IPS-NIHi11 (cell line): Measurements from ENCODE around the gene GKN1.

Source experiments
- DNase-seq: peaks from one replicate; pipeline ENCODE4 v3.0.0; 2012; ENCODE audit warnings: mixed read lengths, low spot score

GKN1 gene

GRCh38 chr2:69007603-69008002, 33.2 kb downstream of the GKN1 start:
- DNase-seq, result no peak

GRCh38 chr2:69010437-69011194, 36.2 kb downstream of the GKN1 start:
- DNase-seq, result no peak

- DNase-seq, result no peak
Observed at GRCh38 chr2:69011611-69012157, 37.2 kb downstream of the GKN1 start.

- peak; percentile 60 for DNase-seq
Observed at GRCh38 chr2:69012310-69013141, 38.1 kb downstream of the GKN1 start.

- DNase-seq, result peak; percentile 86
Observed at GRCh38 chr2:69013142-69013839, 38.9 kb downstream of the GKN1 start, which contains the start of gene ANTXR1. Gene ANTXR1 (plus strand): TSS chr2:69013179. CDS start chr2:69013500, 321 bp downstream.

GRCh38 chr2:69013840-69014821, 39.7 kb downstream of the GKN1 start:
- no peak for DNase-seq

GRCh38 chr2:69017080-69017479, 42.6 kb downstream of the GKN1 start:
- no peak for DNase-seq

GRCh38 chr2:69017835-69018234, 43.4 kb downstream of the GKN1 start:
- no peak for DNase-seq

- DNase-seq, result no peak
Observed at GRCh38 chr2:69018678-69019095, 44.3 kb downstream of the GKN1 start.

GRCh38 chr2:69020496-69021426, 46.3 kb downstream of the GKN1 start:
- no peak for DNase-seq

- DNase-seq, result no peak
Observed at GRCh38 chr2:69021727-69022126, 47.3 kb downstream of the GKN1 start.

- no peak for DNase-seq
Observed at GRCh38 chr2:69022548-69022947, 48.1 kb downstream of the GKN1 start.

GRCh38 chr2:69023236-69023635, 48.8 kb downstream of the GKN1 start:
- DNase-seq, result no peak

- peak; percentile 29 for DNase-seq
Observed at GRCh38 chr2:69026026-69026425, 51.6 kb downstream of the GKN1 start.

- DNase-seq, result no peak
Observed at GRCh38 chr2:69026691-69027459, 52.4 kb downstream of the GKN1 start.
